Activated CD4-positive, CD25-positive, alpha-beta regulatory T cell treated with anti-CD3 and anti-CD28 coated beads, Interleukin-2, amount 50 U/mL, for 24 hours (primary cell): ENCODE results near the gene ZNF560.
"Not testable (repeated sequence)": the region's sequence is repeated elsewhere in the genome, so short reads cannot be mapped to it uniquely, and the experiment has no call there.

Experiments used
- ATAC-seq, 2 donors: fragments of 150-1000 bp; cut with Tn5 transposase; one replicate each; pipeline ENCODE4 v1.10.0; 2021; ENCODE audit warnings: mild to moderate bottlenecking in 1 of 2, moderate library complexity in 1 of 2

Gene ZNF560

GRCh38 chr19:9498183-9498902, at the start of gene ZNF560:
Gene ZNF560 (minus strand): TSS chr19:9498616. CDS start chr19:9475313, 23,303 bp downstream.
- ATAC-seq, result no peak

GRCh38 chr19:9547870-9548269, 49.5 kb upstream of the ZNF560 start:
- ATAC-seq, result no peak

GRCh38 chr19:9541281-9541680, 42.9 kb upstream of the ZNF560 start:
- not testable (repeated sequence) for ATAC-seq

DNA sequence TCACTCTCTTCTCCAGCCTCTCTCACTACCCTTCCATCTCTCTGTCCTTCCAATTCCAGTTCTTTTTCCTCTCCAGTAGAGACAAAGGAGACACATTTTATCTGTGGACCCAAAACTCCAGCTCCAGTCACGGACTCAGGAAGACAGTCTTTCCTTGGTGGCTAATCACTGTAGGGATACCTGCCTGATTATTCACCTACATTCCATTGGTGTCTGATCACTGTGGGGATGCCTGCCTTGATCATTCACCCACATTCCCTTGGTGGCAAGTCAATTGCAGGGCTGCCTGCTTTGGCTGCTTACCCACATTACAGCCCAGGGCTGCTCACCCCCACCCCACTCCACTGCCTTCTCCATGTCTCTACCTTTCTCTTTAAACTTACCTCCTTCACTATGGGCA, 41.5 kb upstream of the ZNF560 start:
- ATAC-seq, result not testable (repeated sequence)

DNA sequence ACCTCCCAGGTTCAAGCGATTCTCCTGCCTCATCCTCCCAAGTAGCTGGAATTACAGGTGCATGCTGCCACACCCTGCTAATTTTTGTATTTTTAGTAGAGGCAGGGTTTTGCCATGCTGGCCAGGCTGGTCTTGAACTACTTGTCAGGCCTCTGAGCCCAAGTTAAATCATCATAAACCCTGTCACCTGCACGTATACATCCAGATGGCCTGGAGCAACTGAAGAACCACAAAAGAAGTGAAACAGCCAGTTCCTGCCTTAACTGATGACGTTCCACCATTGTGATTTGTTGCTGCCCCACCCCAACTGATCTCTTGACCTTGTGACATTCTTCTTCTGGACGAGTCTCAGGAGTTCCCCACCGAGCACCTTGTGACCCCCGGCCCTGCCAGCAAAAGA, 40.8 kb upstream of the ZNF560 start:
- ATAC-seq, result not testable (repeated sequence)

DNA sequence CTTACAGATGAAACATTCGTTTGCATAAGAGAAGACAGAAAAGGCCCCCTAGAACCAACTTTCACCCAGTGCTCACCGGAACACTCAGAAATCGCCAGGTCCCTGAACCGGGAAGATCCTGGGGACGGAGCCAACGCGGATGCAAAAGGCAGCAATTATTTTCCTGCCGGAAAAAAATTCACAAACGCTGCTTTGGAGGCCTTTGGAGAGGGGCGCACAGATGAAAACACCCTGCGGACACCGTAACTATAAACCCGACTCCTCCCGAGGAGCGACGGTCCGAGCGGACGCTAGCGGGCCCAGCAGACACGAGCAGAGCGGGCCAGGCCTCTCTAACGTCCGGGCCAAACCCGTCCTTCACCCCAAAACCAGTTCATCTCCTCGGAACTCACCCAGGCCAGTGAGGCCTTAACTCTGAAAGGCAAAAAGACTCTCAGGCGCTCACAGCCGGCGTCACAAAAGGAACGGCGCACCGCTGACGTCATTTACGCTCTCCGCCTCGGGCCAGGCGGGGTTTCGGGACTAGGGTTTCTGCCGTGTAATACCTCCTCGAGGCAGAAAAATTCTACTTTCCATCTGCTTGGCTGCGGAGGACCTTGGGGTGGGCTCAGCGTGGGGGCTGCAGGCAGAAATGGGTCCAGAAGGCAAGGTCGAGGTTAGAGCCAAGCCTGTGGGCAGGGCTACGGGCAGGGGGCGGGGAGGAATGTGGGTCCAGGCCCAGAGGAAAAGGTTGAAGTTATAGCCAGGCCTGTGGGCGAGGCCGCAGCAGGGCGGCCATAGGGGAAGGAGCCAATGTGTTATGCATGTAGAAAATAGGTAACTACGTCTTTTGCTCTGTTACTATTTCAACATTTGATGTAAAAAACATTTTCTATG, 40.0 kb upstream of the ZNF560 start, which contains the start of gene ZNF426:
Gene ZNF426 (minus strand): TSS at position 463 of the 876 bp plus-strand sequence. CDS start 2,413 bp downstream, outside the sequence.
- peak; percentile 91 to 97 for ATAC-seq

- ATAC-seq, result no peak
Measured at GRCh38 chr19:9535934-9536333, 37.5 kb upstream of the ZNF560 start.

- ATAC-seq, result peak; percentile 78 to 86
Measured at GRCh38 chr19:9531933-9532332, 33.5 kb upstream of the ZNF560 start.

DNA sequence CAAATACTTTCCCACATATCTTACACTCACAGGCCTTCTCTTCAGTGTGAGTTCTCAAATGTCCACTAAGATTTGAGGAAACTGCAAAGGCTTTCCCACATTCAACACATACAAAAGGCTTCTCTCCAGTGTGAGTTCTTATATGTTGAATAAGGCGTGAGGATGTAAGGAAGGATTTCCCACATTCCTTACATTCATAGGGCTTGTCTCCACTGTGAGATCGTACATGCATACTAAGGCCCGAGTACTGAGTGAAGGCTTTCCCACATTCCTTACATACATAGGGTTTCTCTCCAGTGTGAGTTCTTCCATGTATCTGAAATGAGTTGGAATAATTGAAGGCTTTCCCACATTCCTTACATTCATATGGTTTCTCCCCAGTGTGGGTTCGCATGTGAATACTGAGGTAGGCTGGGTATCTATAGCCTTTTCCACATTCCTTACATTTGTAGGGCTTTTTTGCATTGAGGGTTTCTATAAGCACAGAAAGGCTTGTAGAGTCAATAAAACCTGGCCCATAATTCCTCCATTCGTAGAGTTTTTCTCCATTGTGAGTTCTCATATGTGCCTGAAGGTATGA, 30.4 kb upstream of the ZNF560 start:
- ATAC-seq, result no peak

GRCh38 chr19:9523885-9524474, 25.6 kb upstream of the ZNF560 start:
- no peak for ATAC-seq

DNA sequence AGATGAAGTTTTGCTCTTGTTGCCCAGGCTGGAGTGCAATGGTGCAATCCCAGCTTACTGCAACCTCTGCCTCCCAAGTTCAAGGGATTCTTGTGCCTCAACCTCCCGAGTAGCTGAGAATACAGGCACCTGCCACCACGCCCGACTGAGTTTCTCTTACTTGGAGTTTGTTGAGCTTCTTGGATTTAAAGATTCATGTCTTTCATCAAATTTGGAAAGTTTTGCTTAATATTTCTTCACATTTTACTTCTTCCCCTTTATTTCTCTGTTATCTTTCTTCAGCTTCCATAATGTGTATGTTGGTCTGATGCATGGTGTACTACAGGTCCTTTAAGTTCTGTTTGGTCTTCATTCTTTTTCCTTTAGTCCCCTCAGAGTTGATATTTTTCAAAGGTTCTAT, 8.9 kb upstream of the ZNF560 start:
- no peak for ATAC-seq

DNA sequence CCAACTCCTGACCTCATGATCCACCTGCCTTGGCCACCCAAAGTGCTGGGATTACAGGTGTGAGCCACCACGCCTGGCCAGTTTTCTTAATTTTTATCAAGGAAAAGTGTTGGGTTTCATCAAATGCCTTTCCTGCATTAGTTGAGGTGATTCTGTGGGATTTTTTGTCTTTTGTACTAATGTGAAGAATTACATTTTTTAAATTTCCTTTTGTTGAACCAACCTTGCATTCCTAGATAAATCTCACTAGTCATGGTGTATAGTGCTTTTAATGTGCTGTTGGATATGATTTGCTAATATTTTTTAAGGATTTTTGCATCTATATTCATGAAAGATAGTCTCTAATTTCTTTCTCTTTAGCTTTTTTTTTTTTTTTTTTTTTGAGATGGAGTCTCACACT, 2.4 kb upstream of the ZNF560 start:
- no peak for ATAC-seq

DNA sequence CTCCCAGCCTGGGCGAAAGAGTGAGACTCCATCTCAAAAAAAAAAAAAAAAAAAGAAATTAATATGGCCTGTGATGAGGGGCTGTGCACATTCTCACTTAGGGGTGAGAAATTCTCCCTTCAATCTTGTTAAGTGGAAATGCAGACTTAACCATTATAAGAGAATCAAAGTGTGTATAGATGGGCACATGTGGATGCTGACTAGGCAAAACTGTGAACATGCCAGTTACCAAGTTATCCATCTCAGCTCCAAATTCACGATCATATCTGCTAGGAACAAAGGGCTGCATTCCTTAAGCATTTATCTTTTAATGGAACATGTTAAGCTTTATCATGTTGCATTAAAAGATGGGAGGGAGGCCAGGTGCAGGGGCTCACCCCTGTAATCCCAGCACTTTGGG, 4.3 kb downstream of the ZNF560 start:
- ATAC-seq, result no peak

- ATAC-seq, result no peak
Measured at GRCh38 chr19:9487016-9487415, 11.4 kb downstream of the ZNF560 start.

DNA sequence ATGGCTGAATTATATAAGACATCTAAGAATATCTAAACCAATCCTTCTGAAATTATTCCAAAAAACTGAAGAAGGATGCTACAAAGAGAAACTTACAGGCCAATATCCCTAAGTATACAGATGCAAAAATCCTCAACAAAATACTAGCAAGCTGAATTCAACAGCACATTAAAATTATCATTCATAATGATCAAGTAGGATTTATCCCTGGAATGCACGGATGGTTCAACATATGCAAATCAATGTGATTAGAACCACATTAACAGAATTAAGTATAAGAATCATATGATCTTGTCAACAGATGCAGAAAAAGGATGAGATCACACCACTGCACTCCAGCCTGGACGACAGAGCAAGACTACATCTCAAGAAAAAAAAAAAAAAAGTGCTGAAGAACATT, 13.3 kb downstream of the ZNF560 start:
- ATAC-seq, result no peak

GRCh38 chr19:9474975-9475374, 23.4 kb downstream of the ZNF560 start:
- no peak for ATAC-seq

- no peak for ATAC-seq
Measured at GRCh38 chr19:9467161-9467560, 31.3 kb downstream of the ZNF560 start.

DNA sequence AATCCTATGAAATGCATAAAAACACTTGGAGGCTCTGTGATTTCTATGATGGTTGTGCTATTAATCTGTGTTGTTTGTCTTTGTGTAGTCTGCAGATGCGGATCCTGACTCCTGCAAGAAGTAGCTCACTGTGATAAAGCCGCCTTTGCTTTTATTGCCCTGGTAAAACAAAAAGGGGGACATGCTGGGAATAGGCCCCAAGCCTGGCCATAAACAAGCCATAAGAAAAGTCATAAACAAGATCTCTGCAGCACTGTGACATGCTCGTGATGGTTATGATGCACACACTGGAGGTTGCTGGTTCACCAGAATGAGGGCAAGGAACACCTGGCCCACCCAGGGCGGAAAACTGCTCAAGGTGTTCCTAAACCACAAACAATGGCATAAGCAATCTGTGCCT, 36.5 kb downstream of the ZNF560 start:
- no peak for ATAC-seq

DNA sequence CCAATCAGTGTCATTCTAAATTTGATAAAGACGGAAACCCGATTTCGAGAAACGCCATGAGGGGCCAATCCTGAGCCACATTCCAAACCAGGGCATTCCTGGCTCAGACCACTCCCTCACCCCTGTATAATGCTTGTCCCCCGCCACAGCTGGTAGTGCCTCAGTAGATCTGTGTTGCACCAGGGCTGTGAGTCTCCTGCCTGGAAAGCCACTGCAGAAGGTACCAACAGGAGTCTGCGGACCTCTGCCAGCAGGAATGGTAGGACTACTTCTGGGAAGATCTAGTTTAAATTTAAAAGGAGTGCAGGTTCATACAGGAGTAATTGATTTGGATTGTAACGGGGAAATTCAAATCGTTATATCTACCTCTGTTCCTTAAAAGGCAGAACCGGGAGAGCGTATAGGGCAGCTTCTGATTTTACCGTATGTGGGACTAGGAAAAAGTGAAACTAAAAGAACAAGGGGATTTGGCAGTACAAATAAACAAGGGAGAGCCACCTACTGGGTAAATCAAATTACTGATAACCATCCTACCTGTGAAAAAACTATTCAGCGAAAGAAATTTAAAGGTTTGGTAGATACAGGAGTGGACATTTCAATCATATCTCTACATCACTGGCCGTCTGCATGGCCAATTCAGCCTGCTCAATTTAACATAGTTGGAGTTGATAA, 42.3 kb downstream of the ZNF560 start:
- no peak for ATAC-seq

- no peak for ATAC-seq
Measured at GRCh38 chr19:9453953-9454352, 44.5 kb downstream of the ZNF560 start.

GRCh38 chr19:9445037-9445436, 53.4 kb downstream of the ZNF560 start:
- no peak for ATAC-seq

GRCh38 chr19:9436358-9436757, 62.1 kb downstream of the ZNF560 start:
- no peak for ATAC-seq
